ENCODE data around the gene RAB11FIP4. TPM values are rescaled to one million over a fixed set of nuclear protein-coding genes. Genes with fewer than 3 reads are reported as not detected.

Gene RAB11FIP4
- total RNA-seq, 2 donors from 2014 or later: 39.1 to 40.8 TPM

DNA sequence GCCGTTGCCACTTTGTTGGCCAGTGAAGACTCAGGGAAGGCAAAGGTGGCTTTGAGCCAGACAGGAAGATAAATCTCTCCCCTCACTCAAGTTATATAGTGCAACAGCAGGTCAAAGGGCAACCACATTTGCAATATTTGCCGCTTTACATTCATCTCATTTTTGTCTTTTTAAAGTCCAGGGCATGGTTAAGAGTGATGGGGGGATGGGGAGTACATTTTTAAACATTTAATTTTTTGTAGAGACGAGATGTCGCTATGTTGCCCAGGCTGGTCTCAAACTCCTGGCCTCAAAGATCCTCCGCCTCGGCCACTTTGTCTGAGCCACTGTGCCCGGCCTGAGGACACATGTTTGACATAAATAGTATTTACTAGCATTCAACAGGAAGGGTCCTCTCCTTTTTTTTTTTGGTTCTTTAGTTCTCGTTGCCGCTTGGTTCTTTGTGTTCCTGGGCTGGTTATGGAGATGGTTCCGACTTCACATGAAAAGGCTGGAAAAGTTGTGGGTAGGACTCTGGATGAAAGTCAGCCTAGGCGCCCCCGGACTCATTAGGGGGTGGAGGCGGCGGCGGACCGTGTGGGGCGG lies 95.7 kb downstream of the RAB11FIP4 start:
- DNase-seq (no peak), ATAC-seq (replicated peaks in 1 of 2) (no peak)
- peak overlapping the region; percentile 85 to 89 for H3K4me3 Mint-ChIP-seq
- no peaks in the 10 kb centered on the region for H3K9me3 Mint-ChIP-seq
- H3K27ac Mint-ChIP-seq: no peak overlapping the region
- H3K4me1 Mint-ChIP-seq (ENCODE audit: low read depth): peaks cover 48% of the 10 kb centered on the region
- H3K36me3 Mint-ChIP-seq (ENCODE audit: insufficient read depth in 2 of 2): no peaks in the 10 kb centered on the region
- no peaks in the 10 kb centered on the region for H3K27me3 Mint-ChIP-seq (ENCODE audit: low read depth)

DNA sequence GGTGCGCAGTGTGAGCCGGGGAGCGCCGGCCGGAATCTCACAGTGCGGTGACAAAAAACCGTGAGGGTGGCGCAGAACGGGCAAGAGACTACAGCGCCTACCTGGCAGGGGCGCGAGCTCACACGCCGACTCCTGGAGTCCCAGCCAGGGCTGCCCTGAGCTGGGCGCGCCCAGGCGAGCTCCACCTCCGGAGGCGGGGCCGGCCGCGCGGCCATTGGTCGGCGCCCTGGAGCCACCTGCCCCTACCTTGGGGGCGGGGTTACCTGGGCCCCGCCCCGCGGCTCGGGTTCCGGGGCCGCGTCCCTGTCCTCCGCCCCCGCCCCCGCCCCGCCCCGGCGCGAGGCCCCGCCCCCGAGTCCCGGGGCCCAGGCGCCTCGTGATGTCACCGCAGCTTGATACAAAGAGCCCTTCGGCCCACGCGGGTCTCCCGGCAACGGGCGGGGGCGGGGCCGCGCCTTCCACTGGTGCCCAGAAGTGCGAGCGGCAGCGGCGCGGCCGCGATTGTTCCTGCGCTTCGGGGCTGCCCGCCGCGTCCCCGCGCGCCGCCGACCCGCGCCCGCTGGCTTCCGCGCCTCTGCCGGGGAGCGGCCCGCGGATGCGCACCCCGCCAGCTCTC lies 96.3 kb downstream of the RAB11FIP4 start:
- DNase-seq: peak; percentile 93 to 95
- Mint-ChIP-seq H3K4me3 (peak overlapping the region; percentile 85 to 89), H3K36me3 (ENCODE audit: insufficient read depth in 2 of 2) (no peaks in the 10 kb centered on the region), H3K9me3 (no peaks in the 10 kb centered on the region), H3K4me1 (ENCODE audit: low read depth) (peaks cover 54% of the 10 kb centered on the region), H3K27me3 (ENCODE audit: low read depth) (no peaks in the 10 kb centered on the region), H3K27ac (no peak overlapping the region)
- peak; percentile 90 to 91 for ATAC-seq (replicated peaks in 1 of 2)

DNA sequence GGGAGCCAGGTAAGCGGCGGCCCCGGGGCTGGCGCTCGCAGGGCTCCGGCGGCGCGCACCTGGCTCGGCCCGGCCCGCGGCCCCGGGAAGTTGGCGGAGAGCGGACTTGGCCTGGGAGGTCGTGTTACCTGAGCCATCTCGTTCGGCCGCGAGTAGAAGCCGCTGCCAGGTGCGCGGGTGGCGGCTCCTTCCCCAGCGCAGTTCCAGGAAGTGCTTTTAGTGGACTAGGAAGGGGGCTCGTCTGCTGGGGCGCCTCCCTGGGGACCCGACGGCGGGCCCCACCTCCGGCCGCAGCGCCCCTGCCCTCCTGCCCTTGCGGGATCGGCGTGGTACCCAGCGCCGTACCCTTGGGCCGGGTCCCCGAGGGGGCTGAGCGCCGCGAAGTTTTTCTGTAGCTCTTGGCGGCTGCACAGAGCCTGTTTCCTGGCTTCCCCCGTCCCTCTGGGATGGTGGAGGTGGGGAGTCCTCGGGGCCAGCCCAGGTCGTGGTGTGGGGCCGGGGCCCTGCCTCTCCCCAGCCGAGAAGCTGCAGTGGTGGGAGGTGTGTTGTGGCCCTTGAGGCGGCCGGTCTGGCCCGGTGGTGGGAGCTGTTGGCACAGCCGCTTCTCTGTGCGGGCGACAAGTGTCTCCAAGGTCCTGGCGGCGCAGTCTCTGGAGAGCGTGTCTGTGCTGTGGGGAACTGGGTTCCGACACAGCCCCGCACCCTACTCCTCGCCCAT lies 96.9 kb downstream of the RAB11FIP4 start:
- no peak overlapping the region for H3K27ac Mint-ChIP-seq
- H3K4me1 Mint-ChIP-seq (ENCODE audit: low read depth): peaks cover 60% of the 10 kb centered on the region
- DNase-seq: peak; percentile 42 to 47
- H3K36me3 Mint-ChIP-seq (ENCODE audit: insufficient read depth in 2 of 2): no peaks in the 10 kb centered on the region
- peak in 1 of 2 donors; percentile 10 for ATAC-seq (replicated peaks in 1 of 2)
- peak overlapping the region; percentile 89 to 95 for H3K4me3 Mint-ChIP-seq
- H3K27me3 Mint-ChIP-seq (ENCODE audit: low read depth): no peaks in the 10 kb centered on the region
- H3K9me3 Mint-ChIP-seq: no peaks in the 10 kb centered on the region

GRCh38 chr17:31488982-31489294 lies 97.5 kb downstream of the RAB11FIP4 start:
- Mint-ChIP-seq H3K27me3 (ENCODE audit: low read depth) (no peaks in the 10 kb centered on the region), H3K4me3 (peak overlapping the region; percentile 89 to 95), H3K9me3 (no peaks in the 10 kb centered on the region), H3K4me1 (ENCODE audit: low read depth) (peaks cover 66% of the 10 kb centered on the region), H3K27ac (peak overlapping the region; percentile 71), H3K36me3 (ENCODE audit: insufficient read depth in 2 of 2) (no peaks in the 10 kb centered on the region)
- DNase-seq (no peak), ATAC-seq (replicated peaks in 1 of 2) (no peak)

GRCh38 chr17:31489295-31490018 lies 98.0 kb downstream of the RAB11FIP4 start:
- Mint-ChIP-seq H3K36me3 (ENCODE audit: insufficient read depth in 2 of 2) (no peaks in the 10 kb centered on the region), H3K9me3 (no peaks in the 10 kb centered on the region), H3K27me3 (ENCODE audit: low read depth) (no peaks in the 10 kb centered on the region), H3K27ac (peak overlapping the region; percentile 14), H3K4me3 (peak overlapping the region; percentile 89 to 95), H3K4me1 (ENCODE audit: low read depth) (peaks cover 70% of the 10 kb centered on the region)
- DNase-seq (peak in 1 of 2 donors; percentile 33), ATAC-seq (replicated peaks in 1 of 2) (no peak)

- Mint-ChIP-seq H3K4me3 (peak overlapping the region; percentile 89 to 95), H3K9me3 (no peaks in the 10 kb centered on the region), H3K27me3 (ENCODE audit: low read depth) (no peaks in the 10 kb centered on the region), H3K4me1 (ENCODE audit: low read depth) (peaks cover 77% of the 10 kb centered on the region), H3K27ac (peak overlapping the region; percentile 13), H3K36me3 (ENCODE audit: insufficient read depth in 2 of 2) (no peaks in the 10 kb centered on the region)
- DNase-seq: no peak
- no peak for ATAC-seq (replicated peaks in 1 of 2)
Measured at GRCh38 chr17:31490019-31490650, 98.7 kb downstream of the RAB11FIP4 start.

GRCh38 chr17:31490671-31491375 lies 99.3 kb downstream of the RAB11FIP4 start:
- Mint-ChIP-seq H3K27me3 (ENCODE audit: low read depth) (no peaks in the 10 kb centered on the region), H3K9me3 (no peaks in the 10 kb centered on the region), H3K36me3 (ENCODE audit: insufficient read depth in 2 of 2) (no peaks in the 10 kb centered on the region), H3K4me1 (ENCODE audit: low read depth) (peaks cover 83% of the 10 kb centered on the region), H3K27ac (peak overlapping the region; percentile 82), H3K4me3 (peak overlapping the region; percentile 89 to 95)
- no peak for ATAC-seq (replicated peaks in 1 of 2)
- DNase-seq: no peak

DNA sequence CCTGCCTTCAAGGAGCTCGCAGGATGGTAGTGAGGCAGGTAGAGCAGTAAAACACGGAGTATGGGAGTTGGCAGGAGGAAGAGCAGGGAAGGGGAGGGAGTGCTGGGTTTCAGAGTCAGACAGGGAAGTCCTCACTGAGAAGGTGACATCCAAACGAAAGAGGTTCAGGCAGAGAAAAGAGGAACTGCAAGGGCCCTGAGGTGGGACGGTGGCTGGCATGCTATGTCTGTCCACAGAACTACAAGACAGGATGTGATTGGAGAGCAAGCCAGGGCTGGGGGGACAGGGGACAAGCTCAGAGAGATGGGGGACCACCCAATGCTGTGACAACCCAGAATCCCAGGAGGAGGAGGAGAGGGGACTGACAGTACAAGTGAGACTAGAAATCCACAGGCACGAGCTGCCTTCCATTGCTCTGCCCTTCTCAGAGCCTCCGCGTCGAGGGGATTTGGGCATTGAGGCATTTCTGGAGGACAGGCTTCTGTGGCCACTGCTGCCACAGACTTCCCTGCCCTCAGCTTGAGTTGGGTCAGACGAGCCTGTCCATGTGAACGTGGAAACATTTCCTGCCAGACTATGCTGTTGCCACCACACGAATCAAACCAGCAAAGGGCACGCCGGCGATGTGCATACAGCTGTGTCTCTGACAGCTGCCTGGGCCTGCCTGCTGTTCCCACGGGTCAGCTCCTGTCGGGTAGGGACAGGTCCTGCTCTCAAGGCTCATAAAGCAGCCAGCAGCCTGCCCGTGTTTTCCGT lies 100.1 kb downstream of the RAB11FIP4 start:
- Mint-ChIP-seq H3K27ac (peak overlapping the region; percentile 82), H3K36me3 (ENCODE audit: insufficient read depth in 2 of 2) (no peaks in the 10 kb centered on the region), H3K9me3 (no peaks in the 10 kb centered on the region), H3K27me3 (ENCODE audit: low read depth) (no peaks in the 10 kb centered on the region), H3K4me1 (ENCODE audit: low read depth) (peaks cover 88% of the 10 kb centered on the region), H3K4me3 (peak overlapping the region; percentile 89 to 95)
- no peak for ATAC-seq (replicated peaks in 1 of 2)
- no peak for DNase-seq

DNA sequence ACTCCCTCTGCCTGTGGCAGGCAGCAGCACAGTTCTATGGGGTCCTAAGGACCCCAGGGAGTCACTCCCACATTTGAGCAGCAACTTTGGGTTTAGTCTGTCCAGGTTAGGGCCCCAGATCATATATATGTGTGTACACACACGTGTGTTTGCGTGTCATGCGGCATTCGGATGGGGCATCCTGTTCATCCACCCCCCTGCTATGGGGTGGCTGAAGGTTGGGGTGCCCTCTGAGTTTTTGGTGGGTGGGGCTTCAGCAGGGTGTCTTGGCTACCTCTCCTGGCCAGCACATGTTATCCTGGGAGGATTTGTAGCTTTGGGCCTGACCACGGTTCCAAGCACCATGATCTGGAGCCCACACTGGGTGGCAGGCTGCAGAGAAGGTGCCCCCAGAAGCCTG lies 100.7 kb downstream of the RAB11FIP4 start:
- H3K9me3 Mint-ChIP-seq: no peaks in the 10 kb centered on the region
- H3K4me1 Mint-ChIP-seq (ENCODE audit: low read depth): peaks cover 88% of the 10 kb centered on the region
- no peaks in the 10 kb centered on the region for H3K27me3 Mint-ChIP-seq (ENCODE audit: low read depth)
- no peak for DNase-seq
- ATAC-seq (replicated peaks in 1 of 2): no peak
- no peak overlapping the region for H3K27ac Mint-ChIP-seq
- no peaks in the 10 kb centered on the region for H3K36me3 Mint-ChIP-seq (ENCODE audit: insufficient read depth in 2 of 2)
- peak overlapping the region; percentile 89 to 95 for H3K4me3 Mint-ChIP-seq

GRCh38 chr17:31492880-31493655 lies 101.6 kb downstream of the RAB11FIP4 start:
- no peaks in the 10 kb centered on the region for H3K27me3 Mint-ChIP-seq (ENCODE audit: low read depth)
- no peaks in the 10 kb centered on the region for H3K36me3 Mint-ChIP-seq (ENCODE audit: insufficient read depth in 2 of 2)
- peaks cover 92% of the 10 kb centered on the region for H3K4me1 Mint-ChIP-seq (ENCODE audit: low read depth)
- peak overlapping the region; percentile 89 to 95 for H3K4me3 Mint-ChIP-seq
- peak overlapping the region; percentile 90 for H3K27ac Mint-ChIP-seq
- peak; percentile 56 to 59 for ATAC-seq (replicated peaks in 1 of 2)
- H3K9me3 Mint-ChIP-seq: no peaks in the 10 kb centered on the region
- DNase-seq: peak; percentile 69 to 81

DNA sequence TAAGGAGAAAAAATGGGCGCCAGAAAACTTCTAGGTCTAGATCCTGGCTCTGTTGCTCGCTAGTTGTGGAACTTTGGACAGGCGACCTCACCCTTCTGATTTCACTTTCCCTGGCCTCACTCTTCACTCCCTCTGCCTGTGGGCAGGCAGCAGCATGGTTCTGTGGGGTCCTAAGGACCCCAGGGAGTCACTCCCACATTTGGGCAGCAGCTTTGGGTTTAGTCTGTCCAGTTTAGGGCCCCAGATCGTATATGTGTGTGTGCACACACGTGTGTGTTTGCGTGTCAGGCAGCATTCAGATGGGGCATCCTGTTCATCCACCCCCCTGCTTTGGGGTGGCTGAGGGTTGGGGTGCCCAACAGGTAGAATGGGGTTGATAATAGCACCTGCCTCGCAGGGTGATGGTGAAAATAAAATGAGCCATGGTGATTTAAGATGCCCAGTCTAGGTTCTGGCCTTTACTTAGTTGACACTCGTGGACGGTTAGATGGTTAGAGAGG lies 102.2 kb downstream of the RAB11FIP4 start:
- Mint-ChIP-seq H3K4me1 (ENCODE audit: low read depth) (peaks cover 98% of the 10 kb centered on the region), H3K9me3 (no peaks in the 10 kb centered on the region), H3K4me3 (peak overlapping the region; percentile 89 to 95), H3K27me3 (ENCODE audit: low read depth) (no peaks in the 10 kb centered on the region), H3K27ac (peak overlapping the region; percentile 90), H3K36me3 (ENCODE audit: insufficient read depth in 2 of 2) (no peaks in the 10 kb centered on the region)
- DNase-seq (no peak), ATAC-seq (replicated peaks in 1 of 2) (peak; percentile 7 to 18)
